Thoracic aorta (tissue), 2 donors: Measurements from ENCODE around the gene SLC16A12. TPM values are rescaled to one million over a fixed set of nuclear protein-coding genes. Genes with fewer than 3 reads are reported as not detected.

ENCODE experiments used
- ATAC-seq: fragments of 150-250 bp; one replicate; pipeline ENCODE4 v1.8.0; 2017; ENCODE audit warnings: low read depth; ENCODE audit not compliant: insufficient number of reproducible peaks, low FRiP score
- DNase-seq: peaks from one replicate; pipeline ENCODE4 v3.0.0-alpha.2; 2020; ENCODE audit warnings: low spot score
- H3K27ac ChIP-seq, 2 donors: fragments of 200-600 bp; sonication (generic); 1 replicate in 1 of 2; 2 replicates in 1 of 2; pipeline ENCODE4 v1.5.1; 2016; ENCODE audit warnings: mild to moderate bottlenecking in 2 of 2, moderate library complexity in 2 of 2
- H3K27me3 ChIP-seq: fragments of 200-600 bp; sonication (generic); replicated peaks from 2 replicates; pipeline ENCODE4 v1.6.0; 2016; ENCODE audit warnings: mild to moderate bottlenecking; ENCODE audit not compliant: insufficient read depth
- H3K36me3 ChIP-seq: fragments of 200-600 bp; sonication (generic); one replicate; pipeline ENCODE4 v1.5.1; 2016
- H3K4me1 ChIP-seq, 2 donors: fragments of 200-600 bp; sonication (generic); 1 replicate in 1 of 2; 2 replicates in 1 of 2; pipeline versions ENCODE4 v1.5.1 to v1.6.0; 2016; ENCODE audit warnings: low read depth in 2 of 2, mild to moderate bottlenecking in 1 of 2; ENCODE audit not compliant: control insufficient read depth in 1 of 2
- H3K4me3 ChIP-seq: fragments of 200-600 bp; sonication (generic); 2 replicates; pipeline ENCODE4 v1.5.1; 2016; ENCODE audit warnings: mild to moderate bottlenecking
- H3K9me3 ChIP-seq: fragments of 200-600 bp; sonication (generic); 2 replicates; pipeline ENCODE4 v1.5.1; 2016
- total RNA-seq, 2 donors: library from RNA; depleted of rRNA; stranded (reverse); fragments of >200 nt; gene quantifications; one replicate each; pipeline versions ENCODE4 v1.1.0 to v1.2.3, GENCODE V29; 2016
- TF ChIP-seq, protein P1 (sequence below): fragments of 200-600 bp; sonication (generic); IDR thresholded peaks from one replicate; pipeline ENCODE4 v1.5.1; 2019; ENCODE audit warnings: antibody characterized with exemption

SLC16A12 gene
- total RNA-seq, 2 donors from 2014 or later, result 1.2 to 1.5 TPM

DNA sequence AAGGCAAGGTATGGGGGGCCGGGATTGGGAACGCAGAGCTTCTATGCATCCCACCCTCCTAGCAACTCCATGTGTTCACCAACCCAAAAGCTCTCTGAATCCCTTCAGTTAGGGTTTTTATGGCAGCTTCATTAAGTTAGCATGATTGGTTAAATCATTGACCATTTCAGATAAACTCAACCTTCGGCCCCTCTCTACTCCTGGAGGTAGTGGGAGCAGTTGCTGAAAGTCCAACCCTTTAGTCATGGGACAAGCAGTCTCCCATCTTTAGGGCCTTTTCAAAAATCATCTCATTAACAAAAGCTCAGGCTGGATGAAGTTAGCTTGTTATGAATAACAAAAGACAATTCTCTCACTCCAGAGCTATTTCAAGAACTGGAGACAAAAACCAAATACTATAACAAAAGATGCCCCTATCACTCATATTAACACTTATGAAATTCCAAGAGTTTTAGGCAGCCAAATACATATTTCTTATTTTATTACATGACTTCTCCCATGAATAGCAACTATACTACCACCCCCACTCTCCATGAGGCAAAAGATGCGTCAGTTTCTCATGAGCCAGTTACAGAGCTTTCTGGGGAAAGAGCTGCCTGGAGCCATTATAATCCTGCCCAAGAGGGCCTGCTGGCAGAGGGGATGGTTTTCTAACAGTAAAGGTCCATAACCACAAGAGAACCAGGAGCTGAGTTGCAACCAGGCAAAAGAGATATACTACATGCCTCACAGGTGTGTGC, 44.6 kb downstream of the SLC16A12 start:
- no peaks in the 10 kb centered on the region for H3K4me1 ChIP-seq
- H3K36me3 ChIP-seq, result no peaks in the 10 kb centered on the region
- TF ChIP-seq, protein P1, sequence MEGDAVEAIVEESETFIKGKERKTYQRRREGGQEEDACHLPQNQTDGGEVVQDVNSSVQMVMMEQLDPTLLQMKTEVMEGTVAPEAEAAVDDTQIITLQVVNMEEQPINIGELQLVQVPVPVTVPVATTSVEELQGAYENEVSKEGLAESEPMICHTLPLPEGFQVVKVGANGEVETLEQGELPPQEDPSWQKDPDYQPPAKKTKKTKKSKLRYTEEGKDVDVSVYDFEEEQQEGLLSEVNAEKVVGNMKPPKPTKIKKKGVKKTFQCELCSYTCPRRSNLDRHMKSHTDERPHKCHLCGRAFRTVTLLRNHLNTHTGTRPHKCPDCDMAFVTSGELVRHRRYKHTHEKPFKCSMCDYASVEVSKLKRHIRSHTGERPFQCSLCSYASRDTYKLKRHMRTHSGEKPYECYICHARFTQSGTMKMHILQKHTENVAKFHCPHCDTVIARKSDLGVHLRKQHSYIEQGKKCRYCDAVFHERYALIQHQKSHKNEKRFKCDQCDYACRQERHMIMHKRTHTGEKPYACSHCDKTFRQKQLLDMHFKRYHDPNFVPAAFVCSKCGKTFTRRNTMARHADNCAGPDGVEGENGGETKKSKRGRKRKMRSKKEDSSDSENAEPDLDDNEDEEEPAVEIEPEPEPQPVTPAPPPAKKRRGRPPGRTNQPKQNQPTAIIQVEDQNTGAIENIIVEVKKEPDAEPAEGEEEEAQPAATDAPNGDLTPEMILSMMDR, result no peak
- no peaks in the 10 kb centered on the region for H3K9me3 ChIP-seq
- no peaks in the 10 kb centered on the region for H3K27me3 ChIP-seq
- H3K4me3 ChIP-seq, result no peak overlapping the region
- ATAC-seq, result no peak
- no peak for DNase-seq
- no peak overlapping the region for H3K27ac ChIP-seq

GRCh38 chr10:89482256-89482655, 53.1 kb downstream of the SLC16A12 start:
- Histone ChIP-seq H3K36me3 (no peaks in the 10 kb centered on the region), H3K9me3 (no peaks in the 10 kb centered on the region), H3K4me3 (no peak overlapping the region), H3K4me1 (peaks cover 34 to 56% of the 10 kb centered on the region in 2 donors), H3K27ac (peak overlapping the region; percentile 31 to 70), H3K27me3 (no peaks in the 10 kb centered on the region)
- no peak for ATAC-seq
- no peak for DNase-seq
- TF ChIP-seq, protein P1, result no peak

GRCh38 chr10:89481662-89482061, 53.7 kb downstream of the SLC16A12 start:
- H3K4me3 ChIP-seq, result no peak overlapping the region
- ATAC-seq, result peak; percentile 82
- no peaks in the 10 kb centered on the region for H3K36me3 ChIP-seq
- H3K27ac ChIP-seq, result peak overlapping the region; percentile 13 to 70
- TF ChIP-seq, protein P1, result no peak
- H3K27me3 ChIP-seq, result no peaks in the 10 kb centered on the region
- no peaks in the 10 kb centered on the region for H3K9me3 ChIP-seq
- DNase-seq, result no peak
- H3K4me1 ChIP-seq, result peaks cover 37 to 62% of the 10 kb centered on the region in 2 donors

GRCh38 chr10:89479771-89480446, 55.5 kb downstream of the SLC16A12 start:
- DNase-seq (no peak), ATAC-seq (no peak)
- Histone ChIP-seq H3K27ac (peak overlapping the region in 1 of 2 donors; percentile 48), H3K4me1 (peaks cover 53 to 78% of the 10 kb centered on the region in 2 donors), H3K36me3 (no peaks in the 10 kb centered on the region), H3K27me3 (no peaks in the 10 kb centered on the region), H3K4me3 (no peak overlapping the region), H3K9me3 (no peaks in the 10 kb centered on the region)
- TF ChIP-seq, protein P1, result no peak
